Mesenchymal stem cell (in vitro differentiated cells and primary cell): ENCODE measurements around the gene MRPL20.
"Not testable (repeated sequence)": the region's sequence is repeated elsewhere in the genome, so short reads cannot be mapped to it uniquely, and the experiment has no call there.

Experiments used
- DNase-seq: peaks from one replicate; pipeline ENCODE4 v3.0.0-alpha.2; 2013
- H2AFZ ChIP-seq: one replicate; pipeline ENCODE4 v1.6.1; 2013; ENCODE audit warnings: low read depth, mild to moderate bottlenecking, control low read depth, inconsistent platforms, low read length, moderate library complexity
- H2AK5ac ChIP-seq: 2 replicates; pipeline ENCODE4 v1.6.1; 2013; ENCODE audit warnings: low read length, moderate library complexity, mild to moderate bottlenecking, inconsistent platforms; ENCODE audit not compliant: severe bottlenecking
- H2BK120ac ChIP-seq: one replicate; pipeline ENCODE4 v1.6.1; 2013; ENCODE audit warnings: low read depth, mild to moderate bottlenecking, inconsistent platforms, low read length, moderate library complexity
- H2BK12ac ChIP-seq, 2 experiments: one replicate each; pipeline ENCODE4 v1.6.1; 2013; ENCODE audit warnings: inconsistent platforms in 2 of 2, low read length in 2 of 2, mild to moderate bottlenecking in 2 of 2, moderate library complexity in 2 of 2, control low read depth in 1 of 2
- H2BK15ac ChIP-seq: one replicate; pipeline ENCODE4 v1.6.1; 2013; ENCODE audit warnings: mild to moderate bottlenecking, low read depth, inconsistent platforms; ENCODE audit not compliant: poor library complexity, severe bottlenecking
- H2BK5ac ChIP-seq: 2 replicates; pipeline ENCODE4 v1.6.1; 2013; ENCODE audit warnings: low read depth, mild to moderate bottlenecking, low read length, control low read depth, inconsistent platforms; ENCODE audit not compliant: poor library complexity, severe bottlenecking
- H3K14ac ChIP-seq, 2 experiments: one replicate each; pipeline ENCODE4 v1.6.1; 2013; ENCODE audit warnings: inconsistent platforms in 2 of 2, low read length in 2 of 2, control low read depth in 1 of 2, mild to moderate bottlenecking in 1 of 2, moderate library complexity in 1 of 2
- H3K18ac ChIP-seq, 2 experiments: one replicate each; pipeline ENCODE4 v1.6.1; 2013; ENCODE audit warnings: inconsistent platforms in 2 of 2, low read length in 2 of 2, control low read depth in 1 of 2, low read depth in 1 of 2, mild to moderate bottlenecking in 1 of 2
- H3K23ac ChIP-seq, 2 experiments: one replicate each; pipeline ENCODE4 v1.6.1; 2013; ENCODE audit warnings: inconsistent platforms in 2 of 2, low read length in 2 of 2, mild to moderate bottlenecking in 2 of 2, moderate library complexity in 2 of 2, control low read depth in 1 of 2
- H3K27ac ChIP-seq: 2 replicates; pipeline ENCODE4 v1.5.1; 2013; ENCODE audit warnings: mild to moderate bottlenecking, moderate library complexity, low read length, control low read depth, inconsistent platforms; ENCODE audit not compliant: poor library complexity, severe bottlenecking
- H3K27me3 ChIP-seq, 2 experiments: 2 replicates each; pipeline versions ENCODE4 v1.6.1 to v1.7.0; 2013; ENCODE audit warnings: low read length in 2 of 2, mild to moderate bottlenecking in 2 of 2, moderate library complexity in 2 of 2, control low read depth in 1 of 2, inconsistent platforms in 1 of 2; ENCODE audit not compliant: control insufficient read depth in 1 of 2, insufficient read depth in 1 of 2
- H3K36me3 ChIP-seq, 2 experiments: 2 replicates each; pipeline versions ENCODE4 v1.6.1 to v1.7.0; 2013; ENCODE audit warnings: low read length in 2 of 2, control low read depth in 1 of 2, inconsistent platforms in 1 of 2, low read depth in 1 of 2, mild to moderate bottlenecking in 1 of 2; ENCODE audit not compliant: insufficient read depth in 2 of 2, control insufficient read depth in 1 of 2
- H3K4ac ChIP-seq, 2 experiments: one replicate each; pipeline ENCODE4 v1.6.1; 2013; ENCODE audit warnings: inconsistent platforms in 2 of 2, low read length in 2 of 2, mild to moderate bottlenecking in 2 of 2, moderate library complexity in 2 of 2, control low read depth in 1 of 2, low read depth in 1 of 2
- H3K4me1 ChIP-seq: 2 replicates; pipeline ENCODE4 v1.6.1; 2013; ENCODE audit warnings: low read depth, low read length, control low read depth; ENCODE audit not compliant: control insufficient read depth, insufficient read depth
- H3K4me2 ChIP-seq: 2 replicates; pipeline ENCODE4 v1.6.1; 2013; ENCODE audit warnings: low read length, mild to moderate bottlenecking, inconsistent platforms; ENCODE audit not compliant: poor library complexity, severe bottlenecking
- H3K4me3 ChIP-seq, 2 experiments: 2 replicates each; pipeline versions ENCODE4 v1.5.1 to v1.7.0; 2013; ENCODE audit warnings: low read length in 2 of 2, mild to moderate bottlenecking in 2 of 2, control low read depth in 1 of 2, low read depth in 1 of 2; ENCODE audit not compliant: insufficient read depth in 1 of 2
- H3K79me1 ChIP-seq: replicated peaks from 2 replicates; pipeline ENCODE4 v1.6.1; 2013; ENCODE audit warnings: mild to moderate bottlenecking, control low read depth, low read length, inconsistent platforms; ENCODE audit not compliant: poor library complexity, severe bottlenecking
- H3K9ac ChIP-seq: 2 replicates; pipeline ENCODE4 v1.7.0; 2013; ENCODE audit warnings: mild to moderate bottlenecking, low read length, moderate library complexity
- H3K9me3 ChIP-seq: 2 replicates; pipeline ENCODE4 v1.7.0; 2013; ENCODE audit warnings: mild to moderate bottlenecking, low read length; ENCODE audit not compliant: control insufficient read depth
- H4K8ac ChIP-seq: one replicate; pipeline ENCODE4 v1.6.1; 2013; ENCODE audit warnings: inconsistent platforms, mild to moderate bottlenecking, low read length, moderate library complexity
- H4K91ac ChIP-seq: one replicate; pipeline ENCODE4 v1.6.1; 2013; ENCODE audit warnings: mild to moderate bottlenecking, low read length, inconsistent platforms
- WGBS: methylation state at CpG from one replicate; pipeline ENCODE4 v1.1.7; 2013; ENCODE audit warnings: mixed read lengths; 5-methylcytosine and 5-hydroxymethylcytosine counted together

The MRPL20 gene

GRCh38 chr1:1417825-1418463 is 10.9 kb upstream of the MRPL20 start:
- H3K18ac ChIP-seq, H3K79me1 ChIP-seq, H3K4me3 ChIP-seq, H3K36me3 ChIP-seq, H3K4me2 ChIP-seq, DNase-seq, H3K23ac ChIP-seq, H3K27me3 ChIP-seq, H2BK120ac ChIP-seq, H3K4ac ChIP-seq, H4K8ac ChIP-seq, H3K14ac ChIP-seq, H2AK5ac ChIP-seq, H2AFZ ChIP-seq, H2BK12ac ChIP-seq, H4K91ac ChIP-seq, H2BK5ac ChIP-seq, H2BK15ac ChIP-seq, H3K9me3 ChIP-seq, H3K27ac ChIP-seq, H3K9ac ChIP-seq: not testable (repeated sequence)
- WGBS: 93% methylated on average over 25 of the region's 25 CpGs
- peaks cover 25% of the 10 kb centered on the region for H3K4me1 ChIP-seq

DNA sequence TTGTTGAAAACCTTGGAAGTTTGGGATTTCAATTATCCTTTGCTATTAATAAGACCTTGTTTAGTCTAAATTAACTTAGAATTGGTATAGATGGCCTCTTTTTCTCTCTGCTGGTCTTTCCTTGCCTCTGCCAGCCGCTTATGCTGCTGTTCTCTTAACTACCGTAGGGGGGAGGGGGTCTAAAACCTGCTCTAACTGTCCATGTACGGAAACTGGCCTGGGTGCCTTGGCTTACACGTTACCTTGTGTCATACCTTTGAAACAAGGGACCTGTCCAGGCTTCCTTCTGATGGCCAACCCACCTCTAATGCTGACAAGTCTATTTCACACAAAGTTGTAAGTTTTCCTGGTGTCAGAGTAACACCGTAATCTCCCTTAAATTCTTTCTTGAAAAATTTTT is 10.3 kb upstream of the MRPL20 start:
- H4K91ac ChIP-seq, H3K27ac ChIP-seq, H2AK5ac ChIP-seq, H2BK12ac ChIP-seq, H2BK120ac ChIP-seq, H3K36me3 ChIP-seq, H3K27me3 ChIP-seq, H2BK15ac ChIP-seq, H4K8ac ChIP-seq, H3K9ac ChIP-seq, H3K4ac ChIP-seq, H3K14ac ChIP-seq, DNase-seq, H3K18ac ChIP-seq, H3K4me3 ChIP-seq, H3K79me1 ChIP-seq, H2BK5ac ChIP-seq, H2AFZ ChIP-seq, H3K23ac ChIP-seq, H3K4me2 ChIP-seq, H3K9me3 ChIP-seq: not testable (repeated sequence)
- H3K4me1 ChIP-seq: peaks cover 20% of the 10 kb centered on the region
- WGBS: 90% methylated on average over 4 of the region's 5 CpGs

DNA sequence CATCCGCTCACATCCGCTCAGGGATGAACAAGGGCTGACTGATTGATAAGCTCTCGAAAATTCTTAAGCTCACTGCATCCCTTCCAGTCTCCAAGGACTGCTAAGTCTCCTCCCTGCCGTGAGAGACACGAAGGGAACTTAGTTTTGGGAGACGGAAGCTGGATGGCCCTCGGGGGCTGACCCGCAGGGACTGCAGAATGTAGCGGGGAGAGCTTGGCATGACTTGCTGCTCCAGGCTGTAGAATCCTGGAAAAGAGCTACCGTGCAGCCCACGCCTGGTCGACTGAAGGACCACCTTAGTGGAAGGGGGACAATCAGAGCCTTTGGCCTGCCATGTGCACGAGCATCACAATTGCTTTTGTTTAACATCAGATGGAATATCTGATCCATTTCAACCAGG is 8.7 kb upstream of the MRPL20 start:
- no peak overlapping the region for H3K9ac ChIP-seq
- H4K8ac ChIP-seq: no peak overlapping the region
- H2AK5ac ChIP-seq: no peak overlapping the region
- no peak overlapping the region for H2BK12ac ChIP-seq
- H3K23ac ChIP-seq: no peak overlapping the region
- no peak overlapping the region for H3K4me3 ChIP-seq
- no peak overlapping the region for H2BK120ac ChIP-seq
- no peak overlapping the region for H3K4ac ChIP-seq
- no peaks in the 10 kb centered on the region for H3K27me3 ChIP-seq
- no peak overlapping the region for H2BK5ac ChIP-seq
- peaks cover 11% of the 10 kb centered on the region for H3K4me1 ChIP-seq
- no peaks in the 10 kb centered on the region for H3K9me3 ChIP-seq
- H2AFZ ChIP-seq: no peak overlapping the region
- WGBS: 94% methylated on average over 13 of the region's 13 CpGs
- H3K14ac ChIP-seq: no peak overlapping the region
- H3K79me1 ChIP-seq: peaks cover 1% of the 10 kb centered on the region
- no peak for DNase-seq
- peaks cover 0 to 3% of the 10 kb centered on the region in 2 experiments for H3K36me3 ChIP-seq
- no peak overlapping the region for H3K18ac ChIP-seq
- no peak overlapping the region for H3K4me2 ChIP-seq
- no peak overlapping the region for H3K27ac ChIP-seq
- H2BK15ac ChIP-seq: no peak overlapping the region
- no peak overlapping the region for H4K91ac ChIP-seq

GRCh38 chr1:1412311-1412902 is 5.3 kb upstream of the MRPL20 start:
- not testable (repeated sequence) for H3K27ac ChIP-seq, H3K14ac ChIP-seq
- WGBS: 100% methylated on average over 8 of the region's 11 CpGs

More at GRCh38 chr1:1412311-1412902, 5.3 kb upstream of the MRPL20 start:
- not testable (repeated sequence) for H2BK15ac ChIP-seq, H3K36me3 ChIP-seq, H3K4me1 ChIP-seq, H3K23ac ChIP-seq, H3K18ac ChIP-seq, H3K4me2 ChIP-seq, H3K27me3 ChIP-seq, H3K79me1 ChIP-seq, H4K91ac ChIP-seq, H2BK120ac ChIP-seq, H4K8ac ChIP-seq, H2BK5ac ChIP-seq, H3K9me3 ChIP-seq, H3K4me3 ChIP-seq, H2AFZ ChIP-seq, DNase-seq, H3K9ac ChIP-seq, H3K4ac ChIP-seq, H2AK5ac ChIP-seq, H2BK12ac ChIP-seq
